ENCODE measurements around the gene FOXO3.
A peak's percentile ranks its signal among the peaks of the same experiment; 100 is the strongest.

The FOXO3 gene

DNA sequence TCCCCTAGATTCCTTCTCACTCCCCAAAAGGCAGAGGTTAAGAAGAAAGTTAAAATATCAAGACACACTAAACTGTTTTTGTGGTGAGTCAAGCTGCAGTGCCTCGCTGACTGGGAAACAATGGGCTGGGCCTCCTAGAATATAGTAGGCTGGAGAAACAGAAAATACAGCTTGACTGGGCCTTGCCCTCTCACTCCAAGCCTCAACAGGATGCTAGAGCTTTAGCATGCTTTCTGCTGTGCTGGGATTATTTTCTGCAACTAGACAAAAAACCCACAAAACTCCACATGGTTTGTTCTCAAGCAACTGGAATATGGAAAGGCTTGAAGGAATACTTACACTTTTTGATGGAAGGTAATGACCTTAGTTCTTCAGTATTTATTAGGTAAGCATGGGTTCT is 27.9 kb downstream of the FOXO3 start:
- TF ChIP-seq, protein P1, sequence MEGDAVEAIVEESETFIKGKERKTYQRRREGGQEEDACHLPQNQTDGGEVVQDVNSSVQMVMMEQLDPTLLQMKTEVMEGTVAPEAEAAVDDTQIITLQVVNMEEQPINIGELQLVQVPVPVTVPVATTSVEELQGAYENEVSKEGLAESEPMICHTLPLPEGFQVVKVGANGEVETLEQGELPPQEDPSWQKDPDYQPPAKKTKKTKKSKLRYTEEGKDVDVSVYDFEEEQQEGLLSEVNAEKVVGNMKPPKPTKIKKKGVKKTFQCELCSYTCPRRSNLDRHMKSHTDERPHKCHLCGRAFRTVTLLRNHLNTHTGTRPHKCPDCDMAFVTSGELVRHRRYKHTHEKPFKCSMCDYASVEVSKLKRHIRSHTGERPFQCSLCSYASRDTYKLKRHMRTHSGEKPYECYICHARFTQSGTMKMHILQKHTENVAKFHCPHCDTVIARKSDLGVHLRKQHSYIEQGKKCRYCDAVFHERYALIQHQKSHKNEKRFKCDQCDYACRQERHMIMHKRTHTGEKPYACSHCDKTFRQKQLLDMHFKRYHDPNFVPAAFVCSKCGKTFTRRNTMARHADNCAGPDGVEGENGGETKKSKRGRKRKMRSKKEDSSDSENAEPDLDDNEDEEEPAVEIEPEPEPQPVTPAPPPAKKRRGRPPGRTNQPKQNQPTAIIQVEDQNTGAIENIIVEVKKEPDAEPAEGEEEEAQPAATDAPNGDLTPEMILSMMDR (IDR thresholded peaks at IDR 0.05; ENCODE audit: low read depth, low read length) = no peak
- peak; percentile 68 to 83 for DNase-seq (ENCODE audit: low read depth in 2 of 2)
- H3K4me3 ChIP-seq (replicated peaks in 1 of 2; ENCODE audit: low read depth in 2 of 2, low read length in 2 of 2) = no peak overlapping the region

DNA sequence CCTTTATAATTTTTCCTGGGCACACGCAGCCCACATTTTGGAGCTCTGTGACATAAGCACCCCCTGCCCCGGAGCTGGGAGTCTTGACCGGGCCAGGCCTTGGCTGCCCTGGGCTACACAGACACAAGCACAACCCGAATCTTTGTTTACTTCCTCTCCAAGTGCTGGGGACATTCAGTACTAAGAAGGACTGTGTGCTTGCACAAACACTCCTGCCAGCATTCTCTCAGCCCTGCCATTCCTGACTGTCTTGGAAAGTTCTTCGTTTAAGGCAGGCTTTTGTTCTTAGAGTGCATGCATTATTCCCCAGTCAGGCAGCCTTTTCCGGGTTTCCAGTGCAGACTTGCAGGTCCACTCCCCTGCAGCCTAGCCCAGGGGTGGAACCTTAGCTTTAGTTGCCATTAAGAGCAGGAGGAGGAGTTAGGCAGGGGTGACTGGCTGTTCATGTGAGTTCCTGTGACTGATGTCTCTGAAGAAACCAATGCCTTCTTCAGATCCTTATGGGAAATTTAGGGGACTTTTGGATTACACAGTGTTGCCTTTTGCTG is 28.6 kb downstream of the FOXO3 start:
- peak; percentile 83 to 91 for DNase-seq (ENCODE audit: low read depth in 2 of 2)
- H3K4me3 ChIP-seq (replicated peaks in 1 of 2; ENCODE audit: low read depth in 2 of 2, low read length in 2 of 2) = peak overlapping the region in 1 of 2 donors; percentile 5
- TF ChIP-seq, protein P1 (IDR thresholded peaks at IDR 0.05; ENCODE audit: low read depth, low read length) = no peak

DNA sequence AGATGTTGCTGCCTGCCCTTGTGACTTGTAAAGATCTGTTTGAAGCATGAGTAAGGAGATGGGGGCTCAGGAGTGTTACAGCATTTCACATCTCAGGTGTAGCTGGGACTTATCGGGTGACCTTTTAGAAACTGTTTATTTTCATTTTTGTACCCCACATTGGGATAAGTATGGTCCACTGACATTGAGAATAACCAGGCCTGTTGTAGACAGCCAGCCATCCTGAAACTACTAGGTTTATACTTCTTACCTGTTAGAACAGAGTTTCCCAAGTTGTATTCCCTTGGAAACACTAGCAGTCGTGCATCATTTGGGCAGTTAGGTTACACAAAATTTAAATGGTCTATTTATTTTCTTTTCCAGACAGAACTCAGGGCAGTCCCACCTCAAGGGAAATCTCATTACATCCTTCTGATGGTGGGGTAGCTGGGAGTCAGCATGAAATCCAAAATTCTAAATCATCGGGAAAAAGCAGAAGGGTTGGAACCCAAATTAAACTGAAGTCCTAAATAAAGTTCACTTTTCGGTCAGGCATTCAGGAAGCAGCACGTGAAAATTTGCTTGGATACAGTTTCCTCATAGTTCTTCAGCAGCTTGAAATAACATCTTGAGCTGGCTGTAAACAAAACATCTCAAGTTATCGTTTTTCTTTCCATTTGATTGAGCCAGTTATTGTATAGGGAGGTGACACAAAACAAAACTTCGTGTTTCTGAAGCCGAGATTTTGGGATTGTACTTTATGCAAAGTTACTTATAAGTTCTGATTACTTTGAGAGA is 30.5 kb downstream of the FOXO3 start:
- no peak overlapping the region for H3K4me3 ChIP-seq (replicated peaks in 1 of 2; ENCODE audit: low read depth in 2 of 2, low read length in 2 of 2)
- TF ChIP-seq, protein P1 (IDR thresholded peaks at IDR 0.05; ENCODE audit: low read depth, low read length) = no peak
- peak in 1 of 2 donors; percentile 51 for DNase-seq (ENCODE audit: low read depth in 2 of 2)

DNA sequence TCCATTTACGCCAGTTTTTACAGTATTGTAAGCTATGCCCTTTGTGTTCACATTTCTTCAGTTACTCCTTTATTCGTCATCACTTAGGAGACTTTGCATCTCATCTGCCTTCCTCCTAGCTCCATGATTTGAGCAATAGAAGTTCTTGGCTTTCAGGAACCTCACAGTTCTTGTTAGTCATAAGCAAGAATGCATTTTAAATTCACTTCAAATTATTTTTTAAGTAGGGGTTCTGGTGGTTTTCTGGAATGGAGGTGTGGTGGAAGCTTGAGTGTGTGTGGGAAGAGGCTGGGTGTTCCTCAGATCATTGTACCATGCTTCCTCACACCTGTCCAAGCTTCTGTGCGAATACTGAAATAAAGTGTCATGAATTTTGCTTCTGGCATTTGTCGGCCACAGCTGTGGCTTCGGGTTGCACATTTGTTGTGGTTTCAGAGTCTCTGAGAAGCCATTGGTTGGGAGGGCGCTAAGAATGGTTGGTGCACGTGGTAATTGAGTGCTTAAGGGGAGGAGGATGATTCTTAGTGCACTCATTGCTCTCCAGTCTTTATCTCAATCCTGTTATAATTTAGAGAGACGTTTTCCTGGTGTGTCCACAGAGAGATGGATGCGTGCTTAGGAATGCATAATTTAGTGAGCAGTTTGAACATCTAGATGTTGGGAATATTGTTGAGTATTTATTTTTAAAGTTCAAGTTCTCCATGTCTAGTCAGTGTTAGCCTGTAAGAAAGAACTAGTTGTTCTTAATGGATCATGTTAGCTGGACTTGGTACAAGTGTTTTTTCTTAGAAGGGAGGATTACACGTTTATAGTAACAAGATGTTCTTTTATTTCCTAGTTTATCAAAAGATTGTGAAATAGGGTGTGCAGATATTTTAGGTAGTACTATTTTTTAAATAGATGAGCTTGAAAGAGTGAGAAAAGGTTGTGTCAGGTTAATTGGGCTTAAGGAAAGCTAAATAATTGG is 31.9 kb downstream of the FOXO3 start:
- TF ChIP-seq, protein P1 (IDR thresholded peaks at IDR 0.05; ENCODE audit: low read depth, low read length) = no peak
- no peak overlapping the region for H3K4me3 ChIP-seq (replicated peaks in 1 of 2; ENCODE audit: low read depth in 2 of 2, low read length in 2 of 2)
- peak; percentile 55 to 88 for DNase-seq (ENCODE audit: low read depth in 2 of 2)

DNA sequence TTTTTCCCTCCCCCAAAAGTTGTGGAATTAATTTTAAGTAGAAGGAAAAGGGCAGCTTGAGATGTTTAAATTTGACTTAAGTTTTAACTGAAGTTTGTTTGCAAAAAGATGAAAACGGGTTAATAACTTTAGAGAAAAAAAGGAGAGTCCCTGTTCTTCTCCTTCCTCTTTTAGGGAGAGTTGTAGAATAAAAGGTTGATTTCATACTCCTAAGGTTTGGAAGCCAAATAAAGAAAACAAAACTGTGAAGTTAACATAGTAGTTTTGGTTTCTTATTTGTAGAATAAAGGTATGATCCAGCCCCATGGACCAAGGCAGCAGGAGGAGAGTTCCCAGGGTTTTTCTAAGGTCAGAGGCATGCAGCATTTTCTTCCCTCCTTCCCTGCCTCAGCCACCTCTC is 33.4 kb downstream of the FOXO3 start:
- no peak overlapping the region for H3K4me3 ChIP-seq (replicated peaks in 1 of 2; ENCODE audit: low read depth in 2 of 2, low read length in 2 of 2)
- DNase-seq (ENCODE audit: low read depth in 2 of 2) = no peak
- TF ChIP-seq, protein P1 (IDR thresholded peaks at IDR 0.05; ENCODE audit: low read depth, low read length) = no peak

DNA sequence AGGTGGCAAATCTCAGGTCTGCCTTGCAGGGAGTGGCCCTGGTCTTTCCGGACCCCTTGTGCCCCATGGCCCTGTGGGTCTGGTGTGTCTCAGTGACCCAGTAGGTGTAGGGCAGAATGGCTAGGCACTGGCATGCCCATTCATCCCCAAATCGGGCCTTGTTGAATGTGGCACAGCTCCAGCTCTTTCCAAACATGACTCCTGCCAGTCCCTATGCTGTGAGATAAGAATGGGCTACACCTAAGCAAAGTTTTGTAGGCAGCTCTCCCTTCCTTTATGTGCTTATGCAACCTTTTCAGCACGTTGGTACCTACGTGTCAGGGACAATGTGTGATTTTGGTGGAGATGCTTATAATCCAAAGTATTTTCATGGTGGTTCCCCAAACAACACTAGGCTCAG is 33.9 kb downstream of the FOXO3 start:
- H3K4me3 ChIP-seq (replicated peaks in 1 of 2; ENCODE audit: low read depth in 2 of 2, low read length in 2 of 2) = no peak overlapping the region
- DNase-seq (ENCODE audit: low read depth in 2 of 2) = no peak
- TF ChIP-seq, protein P1 (IDR thresholded peaks at IDR 0.05; ENCODE audit: low read depth, low read length) = no peak

All from cardiac fibroblast (primary cell).